ENCODE results near the gene LY6G6F.

Gene LY6G6F

DNA sequence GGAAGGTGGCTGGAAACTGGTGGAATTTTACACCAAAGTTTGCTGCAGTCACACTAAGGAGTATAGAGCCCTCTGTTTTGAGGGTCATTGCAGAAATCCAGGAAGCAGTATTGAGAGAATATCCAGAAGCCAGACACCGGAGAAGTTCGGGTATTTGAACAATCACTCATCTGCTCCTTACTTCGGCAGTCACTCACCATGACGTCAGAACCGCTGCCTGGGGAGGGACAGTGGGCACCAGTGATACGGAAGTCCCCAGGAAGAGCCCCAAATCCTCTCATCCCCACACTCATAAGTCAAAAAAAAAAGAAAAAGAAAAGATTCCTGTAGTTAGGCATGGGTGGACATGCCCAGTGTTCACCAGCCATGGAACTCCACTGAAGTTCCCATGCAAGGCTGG lies 29.8 kb upstream of the LY6G6F start:
- DNase-seq: no peak

DNA sequence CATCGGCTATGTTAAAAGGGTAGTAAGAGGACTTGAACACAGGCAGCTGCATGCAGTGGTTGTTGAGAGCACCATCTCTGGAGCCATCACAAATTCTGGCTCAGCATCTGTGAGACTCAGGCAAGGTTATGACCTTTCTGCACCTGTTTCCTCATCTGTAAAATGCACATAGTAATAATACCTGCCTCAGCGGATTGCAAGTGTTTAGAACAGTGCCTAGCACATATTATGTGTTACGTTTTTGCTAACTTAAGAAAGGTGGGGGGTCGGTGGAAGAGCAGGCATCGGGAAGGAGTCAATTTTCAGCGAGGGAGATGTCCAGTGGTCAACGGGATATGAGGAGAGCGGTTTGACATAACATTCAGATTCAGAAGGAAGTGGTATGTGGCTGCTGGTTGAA lies 28.7 kb upstream of the LY6G6F start:
- DNase-seq: no peak

DNA sequence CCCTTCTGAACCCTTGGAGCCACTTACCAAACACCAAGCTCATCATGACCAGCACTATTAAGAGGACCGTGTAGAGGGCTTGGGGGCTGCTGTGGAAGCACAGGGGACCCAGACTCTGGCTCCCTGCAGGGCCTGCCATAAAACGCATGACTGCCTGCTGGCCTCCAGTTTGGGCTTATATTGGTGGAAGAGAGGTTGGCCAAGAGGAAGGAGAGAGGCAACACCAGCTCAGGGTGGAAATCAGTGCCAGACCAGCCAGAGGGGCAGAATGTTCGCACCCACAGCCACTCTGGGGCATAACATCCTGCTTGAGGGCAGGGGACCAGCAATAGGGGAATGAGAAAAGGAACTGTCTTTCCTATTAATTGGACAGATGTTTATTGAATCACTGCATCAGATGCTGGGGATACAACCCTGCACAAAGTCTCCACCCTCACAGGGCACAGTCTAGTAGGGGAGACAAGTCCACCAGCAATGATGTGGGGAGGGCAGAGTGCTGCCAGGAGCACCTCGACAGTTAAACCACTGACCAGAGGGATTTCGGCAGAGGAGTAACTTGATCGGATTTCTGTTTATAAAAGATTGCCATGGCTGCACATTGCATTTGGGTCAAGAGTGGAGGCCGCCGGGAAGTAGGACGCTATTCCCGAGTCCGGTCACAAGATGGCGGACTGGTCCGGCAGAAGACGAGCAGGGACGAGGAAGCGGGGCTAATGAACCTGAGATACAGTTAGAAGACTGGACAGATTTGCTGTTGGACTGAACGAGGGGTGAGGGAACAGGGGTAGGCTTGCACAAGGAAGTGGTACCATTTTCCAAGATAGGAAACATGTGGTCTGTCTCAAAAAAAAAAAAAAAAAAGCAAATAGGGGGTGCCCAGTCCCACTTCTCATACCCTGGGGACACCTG lies 26.2 kb upstream of the LY6G6F start, which contains the start of gene LY6G5C:
TSS of gene LY6G5C (minus strand) at position 842 of the 909 bp plus-strand sequence. CDS start at position 148, 694 bp downstream.
- peak; percentile 68 for DNase-seq

GRCh38 chr6:31681135-31681671 lies 25.5 kb upstream of the LY6G6F start:
- no peak for DNase-seq

- no peak for DNase-seq
These were observed 23.1 kb upstream of the LY6G6F start for GRCh38 chr6:31683591-31683990.

DNA sequence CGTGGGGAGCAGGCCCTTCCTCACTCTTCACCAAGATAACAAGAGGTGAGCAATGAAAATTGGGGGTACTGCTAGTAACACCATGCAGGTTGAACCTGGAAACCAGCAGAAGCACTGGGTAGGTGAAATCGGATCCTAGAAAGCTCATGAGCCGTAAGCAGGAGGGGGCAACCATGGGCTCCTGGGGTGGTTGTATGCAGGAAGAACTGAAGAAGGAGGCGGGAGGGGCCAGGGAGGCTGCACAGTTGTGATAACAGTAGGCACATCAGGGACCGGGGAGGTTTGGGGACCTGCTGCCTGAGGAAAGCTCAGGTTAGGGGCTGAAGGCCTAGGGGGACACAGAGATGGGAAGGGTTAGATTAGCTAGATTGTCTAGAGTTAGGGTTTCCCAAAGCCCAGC lies 20.2 kb upstream of the LY6G6F start:
- no peak for DNase-seq

- no peak for DNase-seq
These were observed 19.3 kb upstream of the LY6G6F start for GRCh38 chr6:31687321-31687720.

DNA sequence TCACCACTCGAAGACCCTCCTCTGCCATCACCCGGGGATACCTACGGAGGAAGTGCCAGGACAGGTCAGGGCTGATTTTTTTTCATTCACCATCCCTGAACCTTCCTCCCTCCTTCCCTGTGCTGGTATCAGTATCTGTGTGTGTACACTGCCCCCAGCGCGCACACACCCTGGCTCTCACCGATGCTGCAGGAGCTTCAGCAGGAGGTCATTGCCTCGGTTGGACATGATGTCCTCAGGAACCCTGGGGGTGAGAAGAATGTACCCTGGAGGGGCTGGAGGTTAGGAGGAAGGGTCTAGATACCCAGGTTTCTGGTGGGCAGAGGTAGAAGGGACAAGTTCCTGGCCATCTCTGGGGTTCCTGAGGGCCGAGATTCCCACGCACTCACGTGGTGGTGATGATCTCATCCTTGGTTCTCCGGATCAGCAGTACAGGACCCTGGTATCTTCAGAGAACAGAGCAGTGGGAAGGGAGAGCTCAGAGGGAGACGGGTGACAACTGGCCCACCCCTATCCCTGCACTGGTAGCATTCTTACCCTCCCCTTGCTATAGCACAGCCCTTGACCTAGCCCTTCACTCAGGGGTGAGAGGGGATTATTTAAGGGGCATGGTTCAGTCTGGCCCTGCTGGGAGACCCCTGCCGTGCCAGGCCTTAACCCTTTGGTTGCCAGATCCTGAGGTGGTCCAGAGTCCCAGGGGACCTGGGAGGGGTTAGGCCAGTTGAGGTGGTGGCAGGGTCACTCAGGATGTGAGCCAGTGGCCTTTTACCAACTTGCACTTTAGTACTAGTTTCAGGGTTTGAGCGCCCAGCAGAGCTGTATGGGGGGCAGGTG lies 18.6 kb upstream of the LY6G6F start:
- no peak for DNase-seq

DNA sequence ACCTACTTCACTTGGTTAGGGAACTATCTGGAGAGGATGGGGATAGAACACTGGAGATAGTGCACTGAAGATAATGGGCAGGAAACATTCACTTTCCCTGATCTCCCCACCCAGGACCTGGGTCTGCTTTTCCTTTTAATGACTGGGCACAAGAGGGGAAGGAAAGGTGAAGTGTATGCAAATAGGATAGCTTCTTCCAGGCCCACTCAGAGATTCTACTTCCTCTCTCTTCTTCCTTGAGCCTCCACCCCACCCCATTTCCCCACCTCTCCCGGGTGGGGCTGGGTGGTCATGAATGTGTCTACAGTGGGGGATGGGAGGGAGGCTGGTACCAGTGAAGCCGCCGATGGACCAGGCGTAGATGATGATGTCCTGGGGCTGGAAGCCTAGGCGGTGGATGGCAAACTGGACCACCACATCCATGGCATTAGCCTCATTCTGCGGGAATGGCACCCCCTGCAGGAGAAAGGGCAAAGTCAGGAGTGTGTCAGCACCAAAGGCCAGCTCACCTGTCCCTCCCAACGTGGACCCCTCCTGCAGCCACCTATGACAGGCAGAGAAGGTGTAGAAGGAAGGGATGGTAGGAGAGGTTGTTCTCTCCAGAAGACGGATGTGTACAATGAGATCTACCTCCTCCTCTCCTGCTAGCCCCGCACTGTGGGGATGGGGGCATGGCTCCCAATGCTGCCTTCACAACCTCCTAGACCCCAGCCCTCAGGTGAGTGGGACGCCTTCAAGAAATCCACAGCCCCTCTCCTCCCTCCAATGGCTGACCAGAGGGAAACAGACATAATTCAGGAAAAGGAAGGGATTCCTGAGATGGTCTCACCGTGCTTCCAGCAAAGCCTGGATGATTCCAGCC lies 17.2 kb upstream of the LY6G6F start:
- no peak for DNase-seq

DNA sequence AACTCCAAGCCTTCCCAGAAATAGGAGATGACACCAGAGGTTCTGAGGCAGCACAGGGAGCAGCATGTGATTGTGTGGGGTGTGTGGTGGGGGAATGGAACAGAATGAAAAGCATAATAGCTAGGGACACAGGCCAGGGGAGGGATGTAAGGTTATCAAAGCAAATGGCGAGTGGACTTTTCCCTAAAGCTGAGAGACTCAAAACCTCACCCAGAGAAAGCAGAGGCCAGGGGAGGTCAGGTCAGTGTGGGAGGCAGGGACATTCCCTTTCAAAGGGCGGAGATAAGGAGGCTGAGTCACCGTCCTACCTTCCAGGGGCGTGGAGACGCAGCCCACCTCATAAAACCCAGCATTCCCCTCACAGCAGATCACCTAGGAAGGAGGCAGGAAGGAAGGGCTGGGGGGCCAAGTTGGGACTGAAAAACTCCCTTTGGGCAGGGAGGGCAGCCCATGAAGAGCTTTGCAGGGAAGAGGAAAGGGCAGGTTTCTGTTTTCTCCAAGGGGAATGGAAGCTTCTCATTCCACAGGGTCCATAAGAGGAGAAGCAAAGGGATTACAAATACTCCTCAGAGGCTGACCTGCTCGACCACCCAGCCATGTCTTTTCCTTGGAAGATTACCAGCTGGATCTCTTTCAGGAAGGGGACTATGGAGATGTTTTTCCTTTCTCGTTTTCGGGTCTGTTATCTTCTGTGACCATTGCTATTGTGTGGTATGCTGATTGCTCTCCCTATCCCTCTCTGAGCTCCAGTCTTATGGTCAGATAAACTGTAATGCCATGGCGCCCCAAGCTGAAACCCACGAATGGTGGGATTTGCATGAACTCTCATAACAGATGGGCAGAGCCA lies 16.2 kb upstream of the LY6G6F start:
- no peak for DNase-seq

DNA sequence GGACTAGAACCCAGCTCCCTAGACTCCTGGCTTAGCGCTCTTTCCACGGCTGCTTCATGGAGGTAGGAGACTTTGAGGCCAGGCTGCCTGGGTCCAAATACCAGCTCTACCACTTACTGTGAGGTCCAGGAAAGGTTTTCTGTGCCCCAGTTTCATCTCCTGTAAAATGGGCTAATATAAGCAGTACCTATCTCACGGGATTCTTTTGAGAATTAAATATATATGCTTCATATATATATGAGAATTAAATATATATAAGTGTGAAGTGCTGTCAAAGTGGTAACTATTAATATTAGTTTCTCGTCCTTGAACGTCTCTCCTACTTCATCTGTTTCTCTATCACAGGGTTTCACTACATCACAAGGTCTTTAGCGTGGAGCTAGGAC lies 15.6 kb upstream of the LY6G6F start:
- no peak for DNase-seq

DNA sequence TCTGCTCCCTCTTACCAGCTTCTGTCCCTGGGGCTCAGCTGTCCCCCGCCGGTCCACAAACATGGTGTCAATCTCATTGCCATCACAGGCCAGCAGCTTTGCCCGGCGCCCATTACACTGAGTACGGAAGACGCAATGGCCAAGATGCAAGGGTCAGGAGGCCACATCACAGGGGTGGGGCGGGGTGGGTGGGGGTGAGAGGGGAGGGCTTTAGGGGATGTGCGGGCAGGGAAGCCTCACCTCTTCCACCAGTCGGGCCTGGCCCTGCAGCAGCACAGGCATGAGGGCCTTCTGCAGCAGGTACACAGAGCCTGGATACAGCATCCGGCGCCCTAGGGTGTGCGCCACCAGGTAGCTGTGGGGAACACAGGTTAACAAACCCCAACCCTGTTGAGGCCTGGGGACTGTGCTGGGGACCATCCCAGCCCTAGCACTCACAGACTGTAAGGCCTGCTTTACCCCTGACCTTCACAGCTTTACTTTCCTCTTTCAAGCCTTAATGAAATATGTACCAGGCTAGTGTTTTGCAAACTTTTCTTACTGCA lies 15.0 kb upstream of the LY6G6F start:
- DNase-seq: no peak

DNA sequence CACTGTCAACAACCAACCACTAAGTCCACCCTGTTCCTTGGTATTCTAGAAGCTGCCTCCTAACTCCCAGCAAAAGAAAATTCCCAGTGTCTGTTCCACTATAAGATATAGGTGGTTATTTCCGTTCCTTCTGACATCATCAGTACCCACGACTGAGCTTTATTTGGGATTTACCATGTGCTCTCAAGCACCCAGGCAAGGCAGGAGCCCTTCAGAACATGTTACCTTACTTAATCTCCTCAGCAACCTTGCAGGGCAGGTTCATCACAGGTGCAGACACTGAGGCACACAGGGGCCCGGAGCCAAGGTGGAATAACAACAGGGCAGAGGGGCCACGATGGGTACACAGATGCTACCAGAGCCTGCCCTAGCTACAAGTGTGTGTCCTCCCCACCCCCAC lies 14.3 kb upstream of the LY6G6F start:
- no peak for DNase-seq

GRCh38 chr6:31692886-31693285 lies 13.8 kb upstream of the LY6G6F start:
- DNase-seq: no peak

DNA sequence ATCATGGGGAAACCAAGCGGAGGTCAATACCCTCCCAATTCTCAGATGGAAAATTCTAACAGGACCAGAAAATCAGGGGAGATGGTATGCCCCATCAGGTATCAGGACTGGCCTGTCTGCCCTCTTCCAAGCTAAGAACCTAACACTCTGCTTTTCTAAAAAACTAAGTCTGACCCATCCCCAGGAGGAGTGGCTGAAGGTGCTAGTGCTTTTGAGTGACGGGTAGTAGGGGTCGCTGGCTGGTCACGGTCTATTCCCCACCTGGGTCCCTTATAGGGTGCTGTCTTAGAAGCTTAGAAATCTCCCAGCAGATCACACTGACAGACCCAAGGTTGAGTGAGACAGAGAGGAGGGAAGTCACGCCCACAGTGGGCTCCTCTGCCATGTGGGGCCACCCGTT lies 13.1 kb upstream of the LY6G6F start:
- DNase-seq: no peak

DNA sequence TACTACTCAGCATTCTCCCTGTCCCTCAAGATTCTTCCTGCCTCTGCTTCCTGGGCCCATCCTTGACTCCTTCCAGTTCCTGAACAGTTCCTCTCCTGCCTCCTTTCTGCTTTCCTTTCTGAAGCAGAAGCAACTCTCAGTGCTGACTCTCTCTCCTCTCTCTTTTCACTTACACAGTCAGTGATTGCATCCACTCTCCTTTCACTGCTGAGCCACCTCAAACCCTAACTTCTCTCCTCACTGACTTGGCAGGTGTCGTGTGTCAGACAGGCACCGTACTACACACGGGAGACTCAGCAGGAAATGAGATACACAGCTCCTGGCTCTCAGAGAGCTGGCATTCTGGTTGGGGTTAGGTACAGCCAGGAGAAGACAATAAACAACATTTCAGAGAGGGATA lies 9.1 kb upstream of the LY6G6F start:
- no peak for DNase-seq

DNA sequence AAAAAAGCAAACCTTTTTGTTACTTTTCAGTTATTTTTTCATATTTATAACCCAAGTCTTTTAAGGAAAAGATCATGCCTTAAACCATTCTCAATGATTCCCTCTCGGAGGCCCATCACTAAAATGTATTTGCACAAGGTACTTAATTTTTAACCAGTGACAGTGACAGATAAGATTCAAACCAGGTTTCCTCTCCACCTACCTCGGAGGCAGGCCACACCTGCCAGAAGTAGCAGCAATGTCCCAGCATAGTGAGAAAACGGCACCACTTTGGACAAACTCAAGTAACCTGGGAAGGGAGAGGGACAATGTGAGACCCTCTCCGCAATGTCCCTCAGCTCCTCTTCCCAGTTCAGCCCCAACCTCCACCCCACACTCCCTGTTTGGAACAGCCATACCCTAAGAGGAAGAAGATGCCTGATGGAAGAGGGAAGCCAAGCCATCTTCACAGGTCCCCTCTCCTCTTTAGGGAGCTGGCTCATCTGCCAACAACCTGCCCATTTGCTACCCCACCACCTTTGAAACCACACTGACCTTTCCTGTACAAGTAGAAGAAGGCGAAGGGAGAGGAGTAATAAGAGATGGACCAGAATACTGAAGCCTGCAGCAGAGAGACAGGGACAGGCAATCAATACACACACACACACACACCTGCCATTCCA lies 5.8 kb upstream of the LY6G6F start:
- no peak for DNase-seq

DNA sequence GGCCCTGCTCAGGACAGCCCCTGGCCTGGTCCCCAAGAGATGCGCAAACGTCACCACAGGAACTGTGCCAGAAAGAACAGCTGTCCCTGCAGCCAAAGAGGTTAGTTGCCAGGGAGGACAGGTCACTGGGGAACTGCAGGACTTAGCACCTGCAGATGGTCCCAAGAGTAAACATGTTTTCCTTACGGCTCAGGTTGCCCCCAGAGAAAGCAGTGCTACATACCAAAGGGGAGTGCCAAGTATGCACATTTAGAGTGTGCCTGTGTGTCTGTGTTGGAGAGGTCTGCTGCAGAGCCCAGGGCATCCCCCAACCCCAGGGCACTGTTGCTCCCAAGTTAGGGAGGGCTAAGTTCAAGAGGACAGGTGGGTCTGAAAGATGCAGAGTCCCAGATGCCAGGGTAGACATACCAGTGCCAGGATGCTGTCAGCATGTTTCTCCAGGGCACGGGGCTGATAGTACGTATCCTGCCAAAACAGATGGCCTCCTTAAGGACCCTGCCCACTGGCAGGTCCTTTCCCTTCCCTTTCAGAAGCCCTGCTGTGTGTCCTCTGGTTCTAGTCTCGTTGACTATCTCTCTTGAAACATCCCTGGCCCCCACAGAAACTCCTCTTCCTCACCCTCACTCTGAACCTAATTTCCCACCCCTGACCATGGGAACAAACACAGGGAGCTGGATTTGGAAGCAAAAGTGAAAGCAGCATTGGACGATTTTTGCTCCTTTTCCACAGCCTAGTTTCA lies 4.8 kb upstream of the LY6G6F start:
- DNase-seq: no peak

DNA sequence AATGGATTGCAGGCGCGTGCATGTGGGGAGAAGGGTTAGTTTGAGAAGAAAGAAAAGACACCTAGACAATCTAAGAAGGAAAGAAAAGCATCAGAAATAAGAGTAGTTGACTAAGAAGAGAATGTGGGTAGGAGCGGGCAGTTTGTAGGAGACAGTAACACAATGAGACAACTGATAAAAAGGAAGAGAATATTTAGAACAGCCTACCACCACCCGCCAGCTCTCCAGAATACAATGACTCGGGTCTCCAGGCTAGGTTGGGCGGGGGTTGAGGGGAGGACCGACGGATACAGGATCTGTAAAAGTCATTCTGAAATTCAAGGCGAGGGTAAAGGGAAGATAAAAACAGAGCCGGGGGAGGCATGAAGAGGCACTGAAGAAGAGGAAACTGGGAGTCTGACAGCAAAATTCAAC lies 4.3 kb upstream of the LY6G6F start:
- no peak for DNase-seq
